ENCODE data around the gene SF1.
A peak's percentile ranks its signal among the peaks of the same experiment; 100 is the strongest.

The SF1 gene

GRCh38 chr11:64804346-64805210 is 26.2 kb upstream of the SF1 start:
- no peak for DNase-seq (ENCODE audit: insufficient read length, low spot score)
- no peak for TF ChIP-seq POLR2A (IDR thresholded peaks at IDR 0.05; ENCODE audit: low read depth, low read length)
- no peak for FAIRE-seq

DNA sequence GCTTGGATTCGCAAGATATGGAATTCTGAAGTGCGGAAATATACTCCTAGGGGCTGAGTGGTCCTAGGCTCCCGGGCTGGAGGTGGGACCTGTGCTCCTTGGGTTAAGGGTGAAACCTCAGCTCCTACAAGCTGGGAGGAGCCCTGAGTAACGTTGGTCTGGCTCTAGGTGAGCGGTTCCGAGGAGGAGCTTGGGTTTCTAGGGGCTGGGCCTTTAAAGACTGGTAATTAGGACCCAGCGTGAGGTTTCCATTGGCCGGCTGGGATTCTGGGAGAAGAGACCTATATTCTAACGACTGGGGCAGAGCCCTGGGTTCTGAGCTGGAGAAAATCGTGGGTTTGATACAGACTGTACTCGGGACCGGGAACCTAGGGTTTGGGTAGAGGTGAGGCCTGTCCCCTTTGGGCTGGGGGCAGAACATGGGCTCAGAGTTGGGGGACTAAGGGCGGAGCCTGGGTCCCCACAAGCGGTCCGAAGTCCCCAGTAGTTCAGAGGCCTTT is 25.6 kb upstream of the SF1 start:
- DNase-seq (ENCODE audit: insufficient read length, low spot score): peak; percentile 57
- no peak for TF ChIP-seq POLR2A (IDR thresholded peaks at IDR 0.05; ENCODE audit: low read depth, low read length)
- FAIRE-seq: no peak

GRCh38 chr11:64803158-64803845 is 25.0 kb upstream of the SF1 start, which contains the start of gene MAP4K2:
Gene MAP4K2 (minus strand): TSS chr11:64803214. CDS start chr11:64803149, 65 bp downstream.
- peak; percentile 15 for FAIRE-seq
- DNase-seq (ENCODE audit: insufficient read length, low spot score): peak; percentile 95
- TF ChIP-seq POLR2A (IDR thresholded peaks at IDR 0.05; ENCODE audit: low read depth, low read length): no peak

- FAIRE-seq (no peak), DNase-seq (ENCODE audit: insufficient read length, low spot score) (no peak)
- peak; percentile 46; the same call in 1 of the 2 replicates for TF ChIP-seq POLR2A (IDR thresholded peaks at IDR 0.05; ENCODE audit: low read depth, low read length)
Observed at GRCh38 chr11:64802370-64803157, 24.2 kb upstream of the SF1 start.

- no peak for DNase-seq (ENCODE audit: insufficient read length, low spot score)
- no peak for TF ChIP-seq POLR2A (IDR thresholded peaks at IDR 0.05; ENCODE audit: low read depth, low read length)
Observed at GRCh38 chr11:64801561-64802369, 23.4 kb upstream of the SF1 start.

DNA sequence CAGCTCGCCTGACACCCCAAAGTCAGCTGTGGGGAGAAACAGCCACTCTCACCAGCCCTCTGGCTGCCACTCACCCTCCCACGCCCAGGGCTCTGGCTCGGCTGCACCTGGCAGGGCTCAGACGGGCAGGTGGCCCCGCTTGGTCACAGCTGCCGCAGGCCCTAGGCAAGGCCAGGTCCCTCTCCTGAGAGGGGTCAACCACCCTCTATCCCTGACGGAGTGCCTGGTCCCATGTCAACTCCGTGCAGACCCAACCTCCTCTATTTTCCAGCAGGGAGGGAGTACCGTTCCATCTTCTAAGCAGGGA is 22.8 kb upstream of the SF1 start:
- no peak for FAIRE-seq
- no peak for DNase-seq (ENCODE audit: insufficient read length, low spot score)
- no peak for TF ChIP-seq POLR2A (IDR thresholded peaks at IDR 0.05; ENCODE audit: low read depth, low read length)

More at GRCh38 chr11:64801561-64802369, 23.4 kb upstream of the SF1 start:
- no peak for FAIRE-seq

DNA sequence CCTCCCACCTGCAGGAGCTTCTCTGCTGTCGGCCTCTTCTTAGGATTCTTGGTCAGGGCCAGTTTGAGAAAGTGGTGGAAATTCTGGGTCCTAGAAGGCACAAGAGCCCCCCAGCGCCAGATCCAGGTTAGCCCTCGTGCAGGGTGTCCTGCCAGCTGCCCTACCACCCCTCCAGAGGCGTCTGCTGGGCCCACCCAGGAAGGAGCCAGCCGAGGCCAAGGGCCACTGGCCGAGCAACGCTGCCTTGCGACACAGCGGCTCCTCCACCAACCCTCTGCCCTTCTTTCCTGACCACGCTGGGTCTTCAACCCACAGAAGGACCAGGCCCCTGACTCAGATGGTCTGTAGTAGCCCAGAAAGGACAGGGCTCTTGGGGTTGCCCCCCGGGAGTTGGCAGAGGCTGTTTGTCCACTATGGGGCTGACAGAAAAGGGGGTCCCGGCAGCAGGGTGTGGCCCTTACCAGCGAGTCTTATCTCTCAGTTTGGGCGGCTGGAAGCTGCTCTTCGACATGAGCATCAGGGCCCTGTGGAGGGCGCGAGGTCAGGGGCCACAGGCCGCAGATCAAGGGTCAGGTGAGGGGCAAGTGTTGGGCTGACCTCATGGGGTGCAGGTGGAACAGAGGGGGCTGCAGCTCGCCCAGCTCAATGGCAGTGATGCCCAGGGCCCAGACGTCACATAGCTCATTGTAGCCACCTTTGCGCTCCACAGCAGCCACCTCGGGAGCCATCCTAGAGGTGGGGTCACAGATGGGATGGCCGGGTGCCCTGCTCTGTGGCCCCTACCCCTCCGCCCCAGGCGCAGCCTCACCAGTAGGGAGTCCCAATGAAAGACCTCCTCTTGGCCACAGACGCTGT is 22.2 kb upstream of the SF1 start:
- no peak for FAIRE-seq
- no peak for TF ChIP-seq POLR2A (IDR thresholded peaks at IDR 0.05; ENCODE audit: low read depth, low read length)
- no peak for DNase-seq (ENCODE audit: insufficient read length, low spot score)

DNA sequence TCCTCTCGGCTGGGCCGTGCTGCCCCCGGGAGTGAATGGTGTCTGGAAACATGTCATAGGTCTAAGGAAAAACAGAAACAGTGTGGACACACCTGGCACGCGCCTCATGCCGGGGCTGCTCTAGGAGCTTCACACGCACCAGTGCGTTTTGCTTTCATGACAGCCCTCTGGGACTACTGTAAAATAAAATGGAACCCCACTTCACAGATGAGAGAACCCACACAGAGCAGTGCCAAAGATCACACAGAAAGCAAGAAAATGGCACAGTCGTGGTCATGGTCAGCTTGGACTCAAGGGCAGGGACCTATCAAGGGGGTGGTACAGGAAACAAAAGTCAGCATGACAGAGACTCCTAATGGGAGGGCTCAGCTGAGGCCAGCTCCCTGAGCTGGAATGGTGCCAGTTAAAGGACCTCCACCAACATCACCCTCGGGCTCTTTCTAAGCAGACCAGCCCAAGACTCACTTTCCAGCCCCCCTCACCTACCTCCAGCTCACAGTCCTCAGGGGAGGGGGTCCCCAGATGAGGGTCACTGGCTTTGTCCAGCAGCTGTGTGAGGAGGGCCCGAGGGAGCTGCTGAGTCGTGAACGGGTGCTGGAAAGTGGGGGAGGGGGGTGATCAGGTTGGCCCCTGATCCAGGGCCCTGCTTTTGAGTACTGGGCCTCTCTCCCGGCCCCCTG is 21.4 kb upstream of the SF1 start:
- DNase-seq (ENCODE audit: insufficient read length, low spot score) (no peak), FAIRE-seq (no peak)
- TF ChIP-seq POLR2A (IDR thresholded peaks at IDR 0.05; ENCODE audit: low read depth, low read length): no peak

DNA sequence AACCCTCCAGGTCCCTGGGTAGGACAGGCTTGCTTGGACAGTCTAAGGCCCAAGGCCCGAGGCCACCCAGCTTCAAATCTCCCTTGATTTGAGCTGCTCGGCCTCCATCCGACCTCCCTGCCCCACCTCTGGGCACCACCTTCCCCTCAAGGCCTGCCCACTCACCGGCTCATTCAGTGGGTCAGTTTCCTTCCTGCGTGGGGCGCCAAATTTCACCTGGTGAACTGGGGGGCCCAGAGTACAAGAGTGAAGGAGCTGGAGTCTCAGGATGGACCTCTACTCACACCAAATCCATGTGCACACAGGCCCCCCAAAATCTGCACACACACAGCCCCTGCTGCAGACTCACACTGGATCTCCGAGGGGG is 20.9 kb upstream of the SF1 start:
- no peak for TF ChIP-seq POLR2A (IDR thresholded peaks at IDR 0.05; ENCODE audit: low read depth, low read length)
- FAIRE-seq (no peak), DNase-seq (ENCODE audit: insufficient read length, low spot score) (no peak)

GRCh38 chr11:64796757-64797541 is 18.6 kb upstream of the SF1 start:
- DNase-seq (ENCODE audit: insufficient read length, low spot score): no peak
- no peak for FAIRE-seq
- no peak for TF ChIP-seq POLR2A (IDR thresholded peaks at IDR 0.05; ENCODE audit: low read depth, low read length)

DNA sequence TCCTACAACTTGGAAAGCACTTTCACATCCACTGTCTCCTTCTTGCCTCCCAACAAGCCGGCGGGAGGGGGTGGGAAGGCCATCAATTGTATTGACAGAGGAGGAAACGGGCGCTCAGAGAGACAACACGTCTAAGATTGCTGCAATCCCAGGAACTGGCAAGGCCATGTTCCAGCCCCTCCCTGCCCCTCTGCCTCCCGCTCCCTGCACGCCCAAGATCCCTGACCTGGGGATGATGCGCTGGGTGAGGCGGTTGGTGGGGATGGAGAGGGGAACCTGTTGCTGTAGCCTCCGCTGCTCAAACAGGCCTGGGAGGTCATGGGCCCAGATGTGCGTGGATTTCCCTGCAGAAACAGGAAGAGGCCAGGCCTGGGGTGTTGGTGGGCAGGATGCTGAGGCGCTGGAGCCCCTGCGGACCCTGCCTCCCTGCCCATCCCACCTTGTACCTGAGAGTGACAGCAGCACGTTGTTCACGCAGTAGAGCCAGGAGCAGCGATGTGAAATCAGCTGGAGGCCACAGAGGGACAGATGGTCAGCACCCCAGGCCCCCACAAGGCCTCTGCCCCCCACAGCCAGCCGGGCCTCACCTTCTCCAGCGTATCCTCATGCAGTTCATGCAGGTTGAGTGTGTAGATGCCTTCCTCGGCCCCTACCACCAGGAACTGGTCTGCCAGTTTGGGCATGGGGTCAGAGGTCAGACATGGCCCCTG is 17.9 kb upstream of the SF1 start:
- TF ChIP-seq POLR2A (IDR thresholded peaks at IDR 0.05; ENCODE audit: low read depth, low read length): no peak
- DNase-seq (ENCODE audit: insufficient read length, low spot score) (no peak), FAIRE-seq (no peak)
